Mesenchymal stem cell (in vitro differentiated cells and primary cell): ENCODE measurements around the gene NRDE2.

Experiments used
- DNase-seq: peaks from one replicate; pipeline ENCODE4 v3.0.0-alpha.2; 2013
- H2AFZ ChIP-seq: one replicate; pipeline ENCODE4 v1.6.1; 2013; ENCODE audit warnings: low read depth, mild to moderate bottlenecking, control low read depth, inconsistent platforms, low read length, moderate library complexity
- H2AK5ac ChIP-seq: 2 replicates; pipeline ENCODE4 v1.6.1; 2013; ENCODE audit warnings: low read length, moderate library complexity, mild to moderate bottlenecking, inconsistent platforms; ENCODE audit not compliant: severe bottlenecking
- H2BK120ac ChIP-seq: one replicate; pipeline ENCODE4 v1.6.1; 2013; ENCODE audit warnings: low read depth, mild to moderate bottlenecking, inconsistent platforms, low read length, moderate library complexity
- H2BK12ac ChIP-seq, 2 experiments: one replicate each; pipeline ENCODE4 v1.6.1; 2013; ENCODE audit warnings: inconsistent platforms in 2 of 2, low read length in 2 of 2, mild to moderate bottlenecking in 2 of 2, moderate library complexity in 2 of 2, control low read depth in 1 of 2
- H2BK15ac ChIP-seq: one replicate; pipeline ENCODE4 v1.6.1; 2013; ENCODE audit warnings: mild to moderate bottlenecking, low read depth, inconsistent platforms; ENCODE audit not compliant: poor library complexity, severe bottlenecking
- H2BK5ac ChIP-seq: 2 replicates; pipeline ENCODE4 v1.6.1; 2013; ENCODE audit warnings: low read depth, mild to moderate bottlenecking, low read length, control low read depth, inconsistent platforms; ENCODE audit not compliant: poor library complexity, severe bottlenecking
- H3K14ac ChIP-seq, 2 experiments: one replicate each; pipeline ENCODE4 v1.6.1; 2013; ENCODE audit warnings: inconsistent platforms in 2 of 2, low read length in 2 of 2, control low read depth in 1 of 2, mild to moderate bottlenecking in 1 of 2, moderate library complexity in 1 of 2
- H3K18ac ChIP-seq, 2 experiments: one replicate each; pipeline ENCODE4 v1.6.1; 2013; ENCODE audit warnings: inconsistent platforms in 2 of 2, low read length in 2 of 2, control low read depth in 1 of 2, low read depth in 1 of 2, mild to moderate bottlenecking in 1 of 2
- H3K23ac ChIP-seq, 2 experiments: one replicate each; pipeline ENCODE4 v1.6.1; 2013; ENCODE audit warnings: inconsistent platforms in 2 of 2, low read length in 2 of 2, mild to moderate bottlenecking in 2 of 2, moderate library complexity in 2 of 2, control low read depth in 1 of 2
- H3K27ac ChIP-seq: 2 replicates; pipeline ENCODE4 v1.5.1; 2013; ENCODE audit warnings: mild to moderate bottlenecking, moderate library complexity, low read length, control low read depth, inconsistent platforms; ENCODE audit not compliant: poor library complexity, severe bottlenecking
- H3K27me3 ChIP-seq, 2 experiments: 2 replicates each; pipeline versions ENCODE4 v1.6.1 to v1.7.0; 2013; ENCODE audit warnings: low read length in 2 of 2, mild to moderate bottlenecking in 2 of 2, moderate library complexity in 2 of 2, control low read depth in 1 of 2, inconsistent platforms in 1 of 2; ENCODE audit not compliant: control insufficient read depth in 1 of 2, insufficient read depth in 1 of 2
- H3K36me3 ChIP-seq, 2 experiments: 2 replicates each; pipeline versions ENCODE4 v1.6.1 to v1.7.0; 2013; ENCODE audit warnings: low read length in 2 of 2, control low read depth in 1 of 2, inconsistent platforms in 1 of 2, low read depth in 1 of 2, mild to moderate bottlenecking in 1 of 2; ENCODE audit not compliant: insufficient read depth in 2 of 2, control insufficient read depth in 1 of 2
- H3K4ac ChIP-seq, 2 experiments: one replicate each; pipeline ENCODE4 v1.6.1; 2013; ENCODE audit warnings: inconsistent platforms in 2 of 2, low read length in 2 of 2, mild to moderate bottlenecking in 2 of 2, moderate library complexity in 2 of 2, control low read depth in 1 of 2, low read depth in 1 of 2
- H3K4me1 ChIP-seq: 2 replicates; pipeline ENCODE4 v1.6.1; 2013; ENCODE audit warnings: low read depth, low read length, control low read depth; ENCODE audit not compliant: control insufficient read depth, insufficient read depth
- H3K4me2 ChIP-seq: 2 replicates; pipeline ENCODE4 v1.6.1; 2013; ENCODE audit warnings: low read length, mild to moderate bottlenecking, inconsistent platforms; ENCODE audit not compliant: poor library complexity, severe bottlenecking
- H3K4me3 ChIP-seq, 2 experiments: 2 replicates each; pipeline versions ENCODE4 v1.5.1 to v1.7.0; 2013; ENCODE audit warnings: low read length in 2 of 2, mild to moderate bottlenecking in 2 of 2, control low read depth in 1 of 2, low read depth in 1 of 2; ENCODE audit not compliant: insufficient read depth in 1 of 2
- H3K79me1 ChIP-seq: replicated peaks from 2 replicates; pipeline ENCODE4 v1.6.1; 2013; ENCODE audit warnings: mild to moderate bottlenecking, control low read depth, low read length, inconsistent platforms; ENCODE audit not compliant: poor library complexity, severe bottlenecking
- H3K9ac ChIP-seq: 2 replicates; pipeline ENCODE4 v1.7.0; 2013; ENCODE audit warnings: mild to moderate bottlenecking, low read length, moderate library complexity
- H3K9me3 ChIP-seq: 2 replicates; pipeline ENCODE4 v1.7.0; 2013; ENCODE audit warnings: mild to moderate bottlenecking, low read length; ENCODE audit not compliant: control insufficient read depth
- H4K8ac ChIP-seq: one replicate; pipeline ENCODE4 v1.6.1; 2013; ENCODE audit warnings: inconsistent platforms, mild to moderate bottlenecking, low read length, moderate library complexity
- H4K91ac ChIP-seq: one replicate; pipeline ENCODE4 v1.6.1; 2013; ENCODE audit warnings: mild to moderate bottlenecking, low read length, inconsistent platforms
- WGBS: methylation state at CpG from one replicate; pipeline ENCODE4 v1.1.7; 2013; ENCODE audit warnings: mixed read lengths; 5-methylcytosine and 5-hydroxymethylcytosine counted together

NRDE2 gene

DNA sequence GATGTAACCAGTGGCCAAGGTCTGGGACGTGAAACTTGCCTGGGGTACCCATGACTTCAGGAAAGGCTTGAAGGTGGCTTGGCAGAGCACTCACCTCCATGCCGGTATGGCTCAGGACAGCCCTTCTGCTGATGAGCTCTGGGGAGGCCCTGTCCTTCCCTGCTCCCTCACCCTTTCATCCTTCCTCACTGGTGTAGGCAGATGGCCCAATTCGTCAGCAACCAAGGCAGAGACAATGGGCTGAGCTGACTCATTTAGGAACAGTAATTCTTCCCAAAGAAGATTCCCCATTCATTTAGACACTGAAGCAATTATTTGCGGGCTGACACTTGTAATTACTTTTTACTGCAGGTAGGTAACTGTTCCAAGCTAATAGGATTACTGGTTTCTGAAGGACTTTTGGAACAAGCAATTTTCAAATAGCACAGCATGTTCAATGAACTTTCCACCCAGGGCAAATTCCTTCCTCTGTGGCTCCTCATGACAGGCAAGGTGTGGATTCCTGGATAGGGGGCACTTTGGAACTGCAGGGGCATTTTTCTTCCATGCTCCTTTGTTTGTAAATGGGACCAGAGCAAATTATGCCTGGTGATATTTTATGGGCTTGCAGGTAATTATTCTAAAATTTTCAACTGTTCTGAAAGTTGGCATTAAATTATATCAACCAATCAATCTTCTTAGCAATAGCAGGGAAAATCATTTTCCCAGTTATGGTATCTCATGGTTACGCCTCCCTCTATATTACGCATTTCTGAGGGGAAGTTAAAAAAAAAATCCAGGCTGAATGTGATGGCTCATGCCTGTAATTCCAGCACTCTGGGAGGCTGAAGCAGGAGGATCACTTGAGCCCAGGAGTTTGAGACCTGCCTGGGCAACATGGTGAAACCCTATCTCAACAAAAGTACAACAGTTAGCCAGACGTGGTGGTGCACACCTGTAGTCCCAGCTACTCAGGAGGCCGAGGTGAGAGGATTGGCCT, 24.1 kb upstream of the NRDE2 start:
- Histone ChIP-seq H2AK5ac (no peak overlapping the region), H4K8ac (no peak overlapping the region), H2AFZ (no peak overlapping the region), H2BK12ac (no peak overlapping the region), H2BK15ac (no peak overlapping the region), H3K4me1 (peaks cover 2% of the 10 kb centered on the region), H3K14ac (no peak overlapping the region), H3K9me3 (no peaks in the 10 kb centered on the region), H3K27ac (no peak overlapping the region), H4K91ac (peak overlapping the region; percentile 25), H2BK120ac (no peak overlapping the region), H3K27me3 (peaks cover 4 to 17% of the 10 kb centered on the region in 2 experiments), H3K18ac (no peak overlapping the region), H3K4me2 (no peak overlapping the region), H3K9ac (no peak overlapping the region), H3K23ac (no peak overlapping the region), H3K4me3 (no peak overlapping the region), H2BK5ac (no peak overlapping the region), H3K4ac (no peak overlapping the region), H3K79me1 (no peaks in the 10 kb centered on the region), H3K36me3 (no peaks in the 10 kb centered on the region)
- no peak for DNase-seq
- WGBS = 89% methylated on average over 7 of the region's 8 CpGs

GRCh38 chr14:90354551-90355298, 23.0 kb upstream of the NRDE2 start:
- H3K4me1 ChIP-seq = peaks cover 2% of the 10 kb centered on the region
- WGBS = 83% methylated on average over 15 of the region's 16 CpGs
- H2BK15ac ChIP-seq = no peak overlapping the region
- H3K23ac ChIP-seq = no peak overlapping the region
- H3K9ac ChIP-seq = no peak overlapping the region
- no peak overlapping the region for H2BK12ac ChIP-seq
- H3K4me2 ChIP-seq = no peak overlapping the region
- H3K9me3 ChIP-seq = no peaks in the 10 kb centered on the region
- no peak overlapping the region for H4K91ac ChIP-seq
- H3K14ac ChIP-seq = no peak overlapping the region
- H3K27ac ChIP-seq = no peak overlapping the region
- no peak overlapping the region for H3K4ac ChIP-seq
- no peak for DNase-seq
- no peaks in the 10 kb centered on the region for H3K36me3 ChIP-seq
- H3K79me1 ChIP-seq = no peaks in the 10 kb centered on the region
- H2AFZ ChIP-seq = no peak overlapping the region
- no peak overlapping the region for H3K4me3 ChIP-seq
- H3K27me3 ChIP-seq = peaks cover 4 to 17% of the 10 kb centered on the region in 2 experiments
- H2AK5ac ChIP-seq = no peak overlapping the region
- H4K8ac ChIP-seq = no peak overlapping the region
- no peak overlapping the region for H2BK5ac ChIP-seq
- no peak overlapping the region for H3K18ac ChIP-seq
- no peak overlapping the region for H2BK120ac ChIP-seq

- Histone ChIP-seq H3K9ac (no peak overlapping the region), H3K4me3 (no peak overlapping the region), H3K79me1 (no peaks in the 10 kb centered on the region), H4K8ac (no peak overlapping the region), H2BK5ac (no peak overlapping the region), H3K18ac (no peak overlapping the region), H2AFZ (no peak overlapping the region), H2BK12ac (no peak overlapping the region), H3K9me3 (no peaks in the 10 kb centered on the region), H3K4ac (no peak overlapping the region), H3K27ac (no peak overlapping the region), H3K27me3 (peaks cover 0 to 4% of the 10 kb centered on the region in 2 experiments), H3K14ac (no peak overlapping the region), H2AK5ac (no peak overlapping the region), H3K23ac (no peak overlapping the region), H3K4me1 (peaks cover 4% of the 10 kb centered on the region), H3K36me3 (no peaks in the 10 kb centered on the region), H4K91ac (no peak overlapping the region), H2BK15ac (no peak overlapping the region), H2BK120ac (no peak overlapping the region), H3K4me2 (no peak overlapping the region)
- DNase-seq = no peak
- WGBS = 58% methylated on average over 4 of the region's 4 CpGs
These were observed 18.0 kb upstream of the NRDE2 start for GRCh38 chr14:90349739-90350138.

DNA sequence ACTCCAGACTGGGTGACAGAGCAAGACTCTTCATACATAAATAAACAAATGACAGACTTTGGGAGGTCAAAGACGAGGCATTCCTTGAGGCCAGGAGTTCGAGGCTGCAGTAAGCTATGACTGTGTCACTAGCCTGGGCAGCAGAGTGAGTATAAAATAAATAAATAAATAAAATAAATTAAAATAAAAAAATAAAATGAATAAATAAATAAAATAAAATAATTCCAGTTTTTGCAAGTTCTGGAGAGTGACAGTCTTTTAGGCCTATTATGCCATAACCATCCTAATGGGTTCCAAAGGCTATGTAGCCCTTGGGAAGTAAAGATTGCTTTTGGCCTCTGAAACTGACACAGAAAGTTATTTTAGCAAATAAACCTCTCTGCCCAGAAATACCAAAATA, 16.5 kb upstream of the NRDE2 start:
- H2AFZ ChIP-seq = no peak overlapping the region
- H3K79me1 ChIP-seq = no peaks in the 10 kb centered on the region
- no peak overlapping the region for H3K18ac ChIP-seq
- no peak overlapping the region for H3K4me2 ChIP-seq
- no peak overlapping the region for H4K8ac ChIP-seq
- H3K4ac ChIP-seq = no peak overlapping the region
- no peaks in the 10 kb centered on the region for H3K9me3 ChIP-seq
- H3K4me1 ChIP-seq = peaks cover 4% of the 10 kb centered on the region
- no peak overlapping the region for H2AK5ac ChIP-seq
- H3K36me3 ChIP-seq = no peaks in the 10 kb centered on the region
- WGBS = 20% methylated on average over 1 of the region's 2 CpGs
- no peak overlapping the region for H3K27ac ChIP-seq
- no peak for DNase-seq
- H4K91ac ChIP-seq = no peak overlapping the region
- no peak overlapping the region for H3K14ac ChIP-seq
- H3K23ac ChIP-seq = no peak overlapping the region
- H2BK12ac ChIP-seq = no peak overlapping the region
- no peak overlapping the region for H2BK15ac ChIP-seq
- H2BK5ac ChIP-seq = no peak overlapping the region
- no peak overlapping the region for H3K4me3 ChIP-seq
- H2BK120ac ChIP-seq = no peak overlapping the region
- H3K27me3 ChIP-seq = peaks cover 0 to 7% of the 10 kb centered on the region in 2 experiments
- no peak overlapping the region for H3K9ac ChIP-seq
